ENCODE measurements around the gene MRPL53. TPM values are rescaled to one million over a fixed set of nuclear protein-coding genes. Genes with fewer than 3 reads are reported as not detected.

The MRPL53 gene
- total and polyA plus RNA-seq, 2 of the 13 experiments (the other 11 are each of a cell fraction or from before 2014, with no cell fraction given): 34.3 to 51.9 TPM

DNA sequence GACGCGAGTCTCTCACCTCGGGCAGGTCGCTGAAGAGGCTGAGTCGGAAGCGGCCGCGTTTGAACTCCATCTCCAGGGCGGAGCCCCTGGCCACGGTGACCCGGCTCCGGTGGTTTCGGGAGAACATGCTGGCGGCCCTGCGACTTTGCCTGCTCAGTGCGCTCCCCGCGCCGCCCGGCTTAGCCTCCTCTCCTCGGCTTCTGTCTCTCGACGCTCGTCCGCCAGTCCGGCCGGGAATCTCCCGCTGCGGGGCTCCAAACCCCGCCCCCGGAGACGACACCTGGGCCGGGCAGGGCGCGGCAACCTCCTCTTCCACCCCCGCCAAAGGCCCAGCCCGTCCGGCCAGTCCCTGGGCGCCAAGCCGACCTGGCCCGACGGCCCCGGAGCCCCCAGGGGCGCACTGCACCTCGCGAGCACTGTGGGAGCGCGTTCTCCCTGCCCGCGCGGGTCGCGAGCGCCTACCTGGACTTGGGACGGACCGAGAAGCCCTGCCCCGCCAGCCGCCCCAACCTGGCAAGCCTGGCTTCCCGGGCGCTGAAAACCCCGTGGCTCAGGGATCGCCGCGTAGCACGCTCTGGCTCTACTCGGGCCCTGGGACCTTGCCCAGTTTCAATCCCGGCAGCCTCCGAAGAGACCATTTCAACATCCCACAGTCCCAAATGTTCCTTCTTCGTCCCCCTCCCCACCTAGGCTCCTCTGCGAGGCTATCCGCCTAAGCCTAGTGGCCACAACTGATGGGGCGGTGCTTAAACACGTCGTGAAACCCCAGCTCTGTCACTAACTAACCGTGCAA is 30.6 kb downstream of the MRPL53 start, which contains the start of gene RTKN (continued):
- peak; percentile 92; the same call in 1 of the 2 replicates for TF ChIP-seq ZNF737 (CRISPR knock-in tag; IDR thresholded peaks at IDR 0.05; ENCODE audit: borderline replicate concordance)
- TF ChIP-seq SMAD9 (CRISPR knock-in tag; IDR thresholded peaks at IDR 0.05): no peak
- TF ChIP-seq, protein P1, sequence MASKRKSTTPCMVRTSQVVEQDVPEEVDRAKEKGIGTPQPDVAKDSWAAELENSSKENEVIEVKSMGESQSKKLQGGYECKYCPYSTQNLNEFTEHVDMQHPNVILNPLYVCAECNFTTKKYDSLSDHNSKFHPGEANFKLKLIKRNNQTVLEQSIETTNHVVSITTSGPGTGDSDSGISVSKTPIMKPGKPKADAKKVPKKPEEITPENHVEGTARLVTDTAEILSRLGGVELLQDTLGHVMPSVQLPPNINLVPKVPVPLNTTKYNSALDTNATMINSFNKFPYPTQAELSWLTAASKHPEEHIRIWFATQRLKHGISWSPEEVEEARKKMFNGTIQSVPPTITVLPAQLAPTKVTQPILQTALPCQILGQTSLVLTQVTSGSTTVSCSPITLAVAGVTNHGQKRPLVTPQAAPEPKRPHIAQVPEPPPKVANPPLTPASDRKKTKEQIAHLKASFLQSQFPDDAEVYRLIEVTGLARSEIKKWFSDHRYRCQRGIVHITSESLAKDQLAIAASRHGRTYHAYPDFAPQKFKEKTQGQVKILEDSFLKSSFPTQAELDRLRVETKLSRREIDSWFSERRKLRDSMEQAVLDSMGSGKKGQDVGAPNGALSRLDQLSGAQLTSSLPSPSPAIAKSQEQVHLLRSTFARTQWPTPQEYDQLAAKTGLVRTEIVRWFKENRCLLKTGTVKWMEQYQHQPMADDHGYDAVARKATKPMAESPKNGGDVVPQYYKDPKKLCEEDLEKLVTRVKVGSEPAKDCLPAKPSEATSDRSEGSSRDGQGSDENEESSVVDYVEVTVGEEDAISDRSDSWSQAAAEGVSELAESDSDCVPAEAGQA (IDR thresholded peaks at IDR 0.05; ENCODE audit: low read depth): peak; percentile 42; the same call in 1 of the 2 replicates
- TF ChIP-seq, protein P1 (CRISPR knock-in tag; IDR thresholded peaks at IDR 0.05; ENCODE audit: borderline replicate concordance): peak; percentile 24
- TF ChIP-seq ATAD3A (CRISPR knock-in tag; IDR thresholded peaks at IDR 0.05): 0 out of 2 replicates have a peak, but pooled peaks have one; percentile 46
- TF ChIP-seq, protein P2, sequence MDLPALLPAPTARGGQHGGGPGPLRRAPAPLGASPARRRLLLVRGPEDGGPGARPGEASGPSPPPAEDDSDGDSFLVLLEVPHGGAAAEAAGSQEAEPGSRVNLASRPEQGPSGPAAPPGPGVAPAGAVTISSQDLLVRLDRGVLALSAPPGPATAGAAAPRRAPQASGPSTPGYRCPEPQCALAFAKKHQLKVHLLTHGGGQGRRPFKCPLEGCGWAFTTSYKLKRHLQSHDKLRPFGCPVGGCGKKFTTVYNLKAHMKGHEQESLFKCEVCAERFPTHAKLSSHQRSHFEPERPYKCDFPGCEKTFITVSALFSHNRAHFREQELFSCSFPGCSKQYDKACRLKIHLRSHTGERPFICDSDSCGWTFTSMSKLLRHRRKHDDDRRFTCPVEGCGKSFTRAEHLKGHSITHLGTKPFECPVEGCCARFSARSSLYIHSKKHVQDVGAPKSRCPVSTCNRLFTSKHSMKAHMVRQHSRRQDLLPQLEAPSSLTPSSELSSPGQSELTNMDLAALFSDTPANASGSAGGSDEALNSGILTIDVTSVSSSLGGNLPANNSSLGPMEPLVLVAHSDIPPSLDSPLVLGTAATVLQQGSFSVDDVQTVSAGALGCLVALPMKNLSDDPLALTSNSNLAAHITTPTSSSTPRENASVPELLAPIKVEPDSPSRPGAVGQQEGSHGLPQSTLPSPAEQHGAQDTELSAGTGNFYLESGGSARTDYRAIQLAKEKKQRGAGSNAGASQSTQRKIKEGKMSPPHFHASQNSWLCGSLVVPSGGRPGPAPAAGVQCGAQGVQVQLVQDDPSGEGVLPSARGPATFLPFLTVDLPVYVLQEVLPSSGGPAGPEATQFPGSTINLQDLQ (CRISPR knock-in tag; IDR thresholded peaks at IDR 0.05): peak; percentile 96
- TF ChIP-seq, protein P3, sequence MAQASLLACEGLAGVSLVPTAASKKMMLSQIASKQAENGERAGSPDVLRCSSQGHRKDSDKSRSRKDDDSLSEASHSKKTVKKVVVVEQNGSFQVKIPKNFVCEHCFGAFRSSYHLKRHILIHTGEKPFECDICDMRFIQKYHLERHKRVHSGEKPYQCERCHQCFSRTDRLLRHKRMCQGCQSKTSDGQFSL (CRISPR knock-in tag; IDR thresholded peaks at IDR 0.05): no peak; the same call in 1 of the 2 replicates
- TF ChIP-seq XBP1 (CRISPR knock-in tag; IDR thresholded peaks at IDR 0.05): no peak
- TF ChIP-seq, protein P4, sequence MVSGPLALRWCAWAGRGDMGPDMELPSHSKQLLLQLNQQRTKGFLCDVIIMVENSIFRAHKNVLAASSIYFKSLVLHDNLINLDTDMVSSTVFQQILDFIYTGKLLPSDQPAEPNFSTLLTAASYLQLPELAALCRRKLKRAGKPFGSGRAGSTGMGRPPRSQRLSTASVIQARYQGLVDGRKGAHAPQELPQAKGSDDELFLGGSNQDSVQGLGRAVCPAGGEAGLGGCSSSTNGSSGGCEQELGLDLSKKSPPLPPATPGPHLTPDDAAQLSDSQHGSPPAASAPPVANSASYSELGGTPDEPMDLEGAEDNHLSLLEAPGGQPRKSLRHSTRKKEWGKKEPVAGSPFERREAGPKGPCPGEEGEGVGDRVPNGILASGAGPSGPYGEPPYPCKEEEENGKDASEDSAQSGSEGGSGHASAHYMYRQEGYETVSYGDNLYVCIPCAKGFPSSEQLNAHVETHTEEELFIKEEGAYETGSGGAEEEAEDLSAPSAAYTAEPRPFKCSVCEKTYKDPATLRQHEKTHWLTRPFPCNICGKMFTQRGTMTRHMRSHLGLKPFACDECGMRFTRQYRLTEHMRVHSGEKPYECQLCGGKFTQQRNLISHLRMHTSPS (CRISPR knock-in tag; IDR thresholded peaks at IDR 0.05; ENCODE audit: low read depth): no peak
- peak; percentile 83 for TF ChIP-seq ISX (CRISPR knock-in tag; conservative IDR thresholded peaks at IDR 0.05)
- no peak; the same call in 1 of the 2 replicates for TF ChIP-seq ZNF510 (CRISPR knock-in tag; IDR thresholded peaks at IDR 0.05; ENCODE audit: low read depth)
- peak; percentile 78; the same call in 1 of the 2 replicates for TF ChIP-seq ZNF180 (CRISPR knock-in tag; IDR thresholded peaks at IDR 0.05; ENCODE audit: borderline replicate concordance, low read depth)
- TF ChIP-seq MTA3 (CRISPR knock-in tag; IDR thresholded peaks at IDR 0.05): no peak
- TF ChIP-seq, protein P5, sequence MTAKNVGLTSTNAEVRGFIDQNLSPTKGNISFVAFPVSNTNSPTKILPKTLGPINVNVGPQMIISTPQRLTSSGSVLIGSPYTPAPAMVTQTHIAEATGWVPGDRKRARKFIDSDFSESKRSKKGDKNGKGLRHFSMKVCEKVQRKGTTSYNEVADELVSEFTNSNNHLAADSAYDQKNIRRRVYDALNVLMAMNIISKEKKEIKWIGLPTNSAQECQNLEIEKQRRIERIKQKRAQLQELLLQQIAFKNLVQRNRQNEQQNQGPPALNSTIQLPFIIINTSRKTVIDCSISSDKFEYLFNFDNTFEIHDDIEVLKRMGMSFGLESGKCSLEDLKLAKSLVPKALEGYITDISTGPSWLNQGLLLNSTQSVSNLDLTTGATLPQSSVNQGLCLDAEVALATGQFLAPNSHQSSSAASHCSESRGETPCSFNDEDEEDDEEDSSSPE (CRISPR knock-in tag; IDR thresholded peaks at IDR 0.05): peak; percentile 73; the same call in 1 of the 2 replicates
- peak; percentile 67; the same call in 1 of the 2 replicates for TF ChIP-seq ZNF563 (CRISPR knock-in tag; IDR thresholded peaks at IDR 0.05)

All from HepG2 (cell line).